Peyer's patch (tissue), 4 donors: ENCODE data around the gene LURAP1L. TPM values are rescaled to one million over a fixed set of nuclear protein-coding genes. Genes with fewer than 3 reads are reported as not detected.
A peak's percentile ranks its signal among the peaks of the same experiment; 100 is the strongest.

ENCODE experiments used
- DNase-seq, 3 donors: peaks; one replicate each; pipeline ENCODE4 v3.0.0-alpha.2; 2017 to 2019
- H3K27ac ChIP-seq, 4 donors: fragments of 200-600 bp; sonication (generic); one replicate each; pipeline ENCODE4 v1.5.1; 2016 to 2019
- H3K27me3 ChIP-seq, 2 donors: fragments of 200-600 bp; sonication (generic); one replicate each; pipeline ENCODE4 v1.5.1; 2019
- H3K36me3 ChIP-seq, 3 donors: fragments of 200-600 bp; sonication (generic); one replicate each; pipeline ENCODE4 v1.5.1; 2016 to 2019
- H3K4me1 ChIP-seq, 4 donors: fragments of 200-600 bp; sonication (generic); one replicate each; pipeline ENCODE4 v1.5.1; 2016 to 2019
- H3K4me3 ChIP-seq, 4 donors: fragments of 200-600 bp; sonication (generic); 1 replicate in 3 of 4; 2 replicates in 1 of 4; pipeline ENCODE4 v1.5.1; 2016 to 2019; ENCODE audit warnings: mild to moderate bottlenecking in 1 of 4
- H3K9me3 ChIP-seq, 4 donors: fragments of 200-600 bp; sonication (generic); one replicate each; pipeline ENCODE4 v1.5.1; 2016 to 2019; ENCODE audit warnings: mild to moderate bottlenecking in 1 of 4
- POLR2A ChIP-seq, 2 donors: fragments of 450-650 bp; IDR thresholded peaks; one replicate each; pipeline ENCODE4 v1.5.1; 2017; ENCODE audit warnings: antibody characterized with exemption in 2 of 2, mild to moderate bottlenecking in 2 of 2, moderate library complexity in 2 of 2
- total RNA-seq, 4 donors: library from RNA; depleted of rRNA; stranded (reverse); fragments of >200 nt; gene quantifications; one replicate each; pipeline ENCODE4 v1.1.0, GENCODE V29; 2016
- TF ChIP-seq, protein P1 (sequence below), 6 experiments: fragments of 450-650 bp in 4 of 6; fragments of 200-600 bp in 2 of 6; sonication (generic) in 1 of 6; IDR thresholded peaks; one replicate each; pipeline ENCODE4 v1.5.1; 2017 to 2019; ENCODE audit warnings: antibody characterized with exemption in 6 of 6, mild to moderate bottlenecking in 3 of 6, moderate library complexity in 1 of 6

Gene LURAP1L
- total RNA-seq, 4 donors from 2014 or later: 7.4 to 33.3 (median 14.3) TPM

DNA sequence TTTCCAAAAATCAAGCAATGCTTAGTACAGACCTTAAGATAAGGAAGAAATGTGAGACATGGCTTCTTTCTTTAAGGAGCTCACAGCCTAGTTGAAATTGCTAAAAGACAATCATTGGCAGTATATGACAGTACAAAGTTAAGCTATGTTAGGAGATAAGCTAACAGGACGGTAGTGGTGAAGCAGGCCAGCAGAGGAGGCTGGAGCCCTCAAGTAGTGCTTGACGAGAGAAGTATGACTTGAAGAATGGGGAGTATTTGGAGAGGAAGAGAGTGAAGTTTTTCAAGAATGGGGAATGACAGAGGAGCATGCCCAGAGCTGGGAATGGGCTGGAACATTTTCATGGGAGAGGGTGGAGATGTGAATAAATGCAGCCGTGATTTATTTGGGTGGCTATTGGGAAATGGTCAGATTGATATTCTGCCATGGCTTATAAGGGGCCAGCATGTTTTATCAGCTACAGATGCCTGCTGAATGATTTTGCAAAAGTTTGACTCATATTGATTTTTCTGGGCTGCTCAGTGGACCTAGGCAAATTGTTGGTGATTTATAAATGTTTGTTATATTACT is 43.7 kb downstream of the LURAP1L start:
- DNase-seq: peak in 2 of 3 donors; percentile 53 to 67
- Histone ChIP-seq H3K27me3 (no peaks in the 10 kb centered on the region), H3K4me3 (peak overlapping the region in 1 of 4 donors; percentile 27), H3K36me3 (no peaks in the 10 kb centered on the region), H3K9me3 (no peaks in the 10 kb centered on the region), H3K27ac (peak overlapping the region in 3 of 4 donors; percentile 34 to 85 (median 84)), H3K4me1 (peaks cover 0 to 36% (median 4%) of the 10 kb centered on the region in 4 donors)
- TF ChIP-seq POLR2A (IDR thresholded peaks at IDR 0.05): no peak
- TF ChIP-seq, protein P1, sequence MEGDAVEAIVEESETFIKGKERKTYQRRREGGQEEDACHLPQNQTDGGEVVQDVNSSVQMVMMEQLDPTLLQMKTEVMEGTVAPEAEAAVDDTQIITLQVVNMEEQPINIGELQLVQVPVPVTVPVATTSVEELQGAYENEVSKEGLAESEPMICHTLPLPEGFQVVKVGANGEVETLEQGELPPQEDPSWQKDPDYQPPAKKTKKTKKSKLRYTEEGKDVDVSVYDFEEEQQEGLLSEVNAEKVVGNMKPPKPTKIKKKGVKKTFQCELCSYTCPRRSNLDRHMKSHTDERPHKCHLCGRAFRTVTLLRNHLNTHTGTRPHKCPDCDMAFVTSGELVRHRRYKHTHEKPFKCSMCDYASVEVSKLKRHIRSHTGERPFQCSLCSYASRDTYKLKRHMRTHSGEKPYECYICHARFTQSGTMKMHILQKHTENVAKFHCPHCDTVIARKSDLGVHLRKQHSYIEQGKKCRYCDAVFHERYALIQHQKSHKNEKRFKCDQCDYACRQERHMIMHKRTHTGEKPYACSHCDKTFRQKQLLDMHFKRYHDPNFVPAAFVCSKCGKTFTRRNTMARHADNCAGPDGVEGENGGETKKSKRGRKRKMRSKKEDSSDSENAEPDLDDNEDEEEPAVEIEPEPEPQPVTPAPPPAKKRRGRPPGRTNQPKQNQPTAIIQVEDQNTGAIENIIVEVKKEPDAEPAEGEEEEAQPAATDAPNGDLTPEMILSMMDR (IDR thresholded peaks at IDR 0.05): peak in 3 of 6 experiments; percentile 60 to 69 (median 65)

DNA sequence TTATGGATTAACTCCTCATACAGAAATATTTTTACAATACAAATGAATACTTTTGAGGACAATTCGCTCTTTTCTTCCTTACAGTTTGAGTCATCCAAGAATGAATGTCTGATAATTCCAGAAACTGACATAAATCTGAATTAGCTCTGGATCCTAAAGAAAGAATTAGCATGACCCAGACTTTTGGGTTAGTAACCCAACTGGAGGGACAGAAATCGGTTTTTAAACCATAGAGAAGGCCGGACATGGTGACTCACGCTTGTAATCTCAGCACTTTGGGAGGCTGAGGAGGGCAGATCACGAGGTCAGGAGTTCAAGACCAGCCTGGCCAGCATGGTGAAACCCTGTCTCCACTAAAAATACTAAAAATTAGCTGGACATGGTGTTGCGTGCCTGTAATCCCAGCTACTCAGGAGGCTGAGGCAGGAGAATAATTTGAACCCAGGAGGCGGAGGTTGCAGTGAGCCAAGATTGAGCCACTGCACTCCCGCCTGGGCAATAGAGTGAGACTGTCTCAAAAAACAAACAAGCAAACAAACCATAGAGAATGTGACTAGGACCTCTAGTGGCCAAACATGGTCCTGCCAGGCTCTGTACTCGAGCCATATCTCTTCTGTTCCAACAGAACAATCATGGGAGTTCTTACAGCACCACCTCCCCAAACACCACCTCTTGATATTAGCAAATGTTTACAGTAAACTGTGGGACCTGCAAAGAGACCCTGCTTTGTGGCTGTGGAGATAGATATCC is 44.8 kb downstream of the LURAP1L start:
- TF ChIP-seq, protein P1 (IDR thresholded peaks at IDR 0.05): peak in 4 of 6 experiments; percentile 23 to 55 (median 49)
- no peak for TF ChIP-seq POLR2A (IDR thresholded peaks at IDR 0.05)
- H3K4me1 ChIP-seq: peaks cover 0 to 30% (median 4%) of the 10 kb centered on the region in 4 donors
- peak in 1 of 3 donors; percentile 59 for DNase-seq
- no peak overlapping the region for H3K4me3 ChIP-seq
- no peaks in the 10 kb centered on the region for H3K9me3 ChIP-seq
- no peaks in the 10 kb centered on the region for H3K36me3 ChIP-seq
- H3K27me3 ChIP-seq: no peaks in the 10 kb centered on the region
- H3K27ac ChIP-seq: no peak overlapping the region

DNA sequence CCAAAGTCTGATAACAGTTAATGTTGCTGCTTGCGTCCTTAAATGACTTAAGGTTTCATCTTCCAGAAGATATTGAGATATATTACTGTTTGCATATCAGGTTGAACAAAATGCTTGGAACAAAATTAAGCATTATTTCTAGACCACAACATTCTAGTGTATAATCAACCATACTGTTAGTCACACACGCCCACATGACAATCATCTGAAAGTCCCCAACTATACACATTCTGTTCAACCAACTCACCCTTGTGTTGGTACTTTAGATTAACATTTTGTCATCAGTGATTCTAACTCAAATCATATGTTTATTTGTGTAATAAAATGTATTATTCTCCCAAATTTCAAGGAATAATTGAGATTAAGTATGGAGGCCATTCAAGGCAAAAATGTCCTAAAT is 47.3 kb downstream of the LURAP1L start:
- H3K27me3 ChIP-seq: no peaks in the 10 kb centered on the region
- H3K9me3 ChIP-seq: no peaks in the 10 kb centered on the region
- no peaks in the 10 kb centered on the region for H3K36me3 ChIP-seq
- H3K4me1 ChIP-seq: peaks cover 0 to 18% (median 4%) of the 10 kb centered on the region in 4 donors
- DNase-seq: no peak
- H3K4me3 ChIP-seq: no peak overlapping the region
- H3K27ac ChIP-seq: no peak overlapping the region
- TF ChIP-seq, protein P1 (IDR thresholded peaks at IDR 0.05): no peak
- TF ChIP-seq POLR2A (IDR thresholded peaks at IDR 0.05): no peak

DNA sequence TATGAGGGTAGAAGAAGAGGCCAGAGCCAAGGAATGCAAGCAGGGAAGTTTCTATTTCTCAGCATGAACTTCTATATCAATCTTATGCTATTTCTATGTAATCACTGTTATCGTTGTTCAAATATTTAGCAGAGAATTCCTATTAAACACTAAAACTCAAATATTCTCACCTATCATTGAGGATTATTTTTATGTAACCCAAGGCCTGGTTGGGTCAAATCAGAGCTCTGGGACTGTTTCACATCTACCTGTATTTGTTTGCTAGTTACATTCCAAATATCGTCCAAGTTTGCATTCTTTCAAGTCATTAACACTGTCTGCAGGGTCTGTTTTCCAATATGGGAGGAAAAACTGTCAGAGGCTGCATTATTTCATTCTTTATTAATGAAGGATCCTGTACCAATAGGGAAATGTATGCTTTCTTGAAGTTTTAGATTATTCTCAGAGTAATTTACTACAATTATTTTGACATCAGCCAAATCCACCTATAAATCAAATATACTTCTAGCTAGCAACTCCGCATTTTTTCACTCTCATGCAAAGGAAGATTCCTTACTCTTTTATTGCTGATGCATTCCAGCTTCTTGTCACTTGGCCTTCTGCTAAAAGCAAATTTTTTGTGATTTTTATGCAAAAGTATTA is 52.2 kb downstream of the LURAP1L start:
- Histone ChIP-seq H3K27ac (no peak overlapping the region), H3K4me1 (no peaks in the 10 kb centered on the region), H3K9me3 (no peaks in the 10 kb centered on the region), H3K36me3 (no peaks in the 10 kb centered on the region), H3K27me3 (no peaks in the 10 kb centered on the region), H3K4me3 (no peak overlapping the region)
- DNase-seq: no peak
- no peak for TF ChIP-seq POLR2A (IDR thresholded peaks at IDR 0.05)
- TF ChIP-seq, protein P1 (IDR thresholded peaks at IDR 0.05): no peak

DNA sequence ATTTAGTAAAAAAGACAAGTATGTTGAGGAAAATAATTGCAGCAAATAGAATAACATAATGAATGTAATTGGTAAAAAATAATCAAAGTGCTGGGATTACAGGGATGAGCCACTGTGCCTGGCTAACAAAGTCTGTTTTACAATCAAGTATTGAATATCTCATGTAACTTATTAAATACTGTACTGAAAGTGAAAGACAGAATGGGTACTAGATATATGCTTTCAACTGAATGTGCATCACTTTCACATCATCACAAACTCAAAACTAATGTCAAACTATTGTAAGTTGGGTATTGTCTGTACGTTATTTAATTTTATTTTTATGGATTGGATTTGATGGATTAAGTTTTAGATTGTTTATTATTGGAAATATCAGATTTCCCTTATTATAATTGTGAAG is 58.9 kb downstream of the LURAP1L start:
- no peak for DNase-seq
- Histone ChIP-seq H3K27ac (no peak overlapping the region), H3K36me3 (no peaks in the 10 kb centered on the region), H3K9me3 (no peaks in the 10 kb centered on the region), H3K4me1 (no peaks in the 10 kb centered on the region), H3K4me3 (no peak overlapping the region), H3K27me3 (no peaks in the 10 kb centered on the region)
- no peak for TF ChIP-seq POLR2A (IDR thresholded peaks at IDR 0.05)
- TF ChIP-seq, protein P1 (IDR thresholded peaks at IDR 0.05): no peak
